H1 (cell line): Measurements from ENCODE around the gene C20orf96.

Experiments
- EZH2 ChIP-seq: fragments of 200-600 bp; sonication (generic); IDR thresholded peaks from 2 replicates; pipeline ENCODE4 v1.7.1; 2012; ENCODE audit warnings: low read depth, mild to moderate bottlenecking, moderate library complexity, low read length, inconsistent platforms; ENCODE audit not compliant: severe bottlenecking
- GABPA ChIP-seq: IDR thresholded peaks from 2 replicates; pipeline ENCODE4 v1.6.1; 2011; ENCODE audit warnings: mild to moderate bottlenecking, low read length, moderate library complexity, borderline replicate concordance; ENCODE audit not compliant: insufficient read depth
- SIN3A ChIP-seq, 2 experiments: IDR thresholded peaks in 1 of 2; conservative IDR thresholded peaks in 1 of 2; 2 replicates each; pipeline ENCODE4 v1.6.1; 2011 to 2012; ENCODE audit warnings: low read length in 2 of 2, improper control_type of control experiment in 1 of 2, low read depth in 1 of 2, mild to moderate bottlenecking in 1 of 2
- TF ChIP-seq, protein P1 (sequence below), 3 experiments: IDR thresholded peaks; 1 replicate in 2 of 3; 2 replicates in 1 of 3; pipeline versions ENCODE4 v1.5.1 to v1.6.1; 2011; ENCODE audit warnings: low read length in 3 of 3, mild to moderate bottlenecking in 3 of 3, inconsistent platforms in 2 of 3, low read depth in 1 of 3, moderate library complexity in 1 of 3; ENCODE audit not compliant: insufficient read depth in 1 of 3; ENCODE audit errors: control extremely low read depth in 1 of 3

DNA sequence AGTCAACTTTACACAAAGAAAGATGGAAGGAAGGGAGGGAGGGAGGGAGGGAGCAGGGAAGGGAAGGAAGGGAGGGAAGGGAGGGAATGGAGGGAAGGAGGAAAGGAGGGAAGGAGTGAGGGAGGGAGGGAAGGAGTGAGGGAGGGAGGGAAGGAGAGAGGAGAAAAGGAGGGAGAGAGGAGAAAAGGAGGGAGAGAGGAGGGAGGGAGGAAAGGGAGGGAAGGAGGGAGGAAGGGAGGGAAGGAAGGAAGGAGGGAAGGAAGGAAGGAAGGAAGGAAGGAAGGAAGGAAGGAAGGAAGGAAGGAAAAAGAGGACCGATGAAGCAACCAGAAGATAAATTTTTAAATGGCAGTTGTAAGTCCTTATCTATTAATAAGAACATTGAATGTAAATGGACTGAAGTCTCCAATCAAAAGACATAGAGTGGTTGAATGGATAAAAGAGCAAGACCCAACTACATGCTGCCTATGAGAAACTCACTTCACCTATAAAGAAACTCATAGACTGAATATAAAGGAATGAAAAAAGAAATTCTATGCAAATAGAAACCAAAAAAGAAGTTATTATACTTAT is 69.2 kb downstream of the C20orf96 start:
- TF ChIP-seq GABPA: no peak
- TF ChIP-seq, protein P1, sequence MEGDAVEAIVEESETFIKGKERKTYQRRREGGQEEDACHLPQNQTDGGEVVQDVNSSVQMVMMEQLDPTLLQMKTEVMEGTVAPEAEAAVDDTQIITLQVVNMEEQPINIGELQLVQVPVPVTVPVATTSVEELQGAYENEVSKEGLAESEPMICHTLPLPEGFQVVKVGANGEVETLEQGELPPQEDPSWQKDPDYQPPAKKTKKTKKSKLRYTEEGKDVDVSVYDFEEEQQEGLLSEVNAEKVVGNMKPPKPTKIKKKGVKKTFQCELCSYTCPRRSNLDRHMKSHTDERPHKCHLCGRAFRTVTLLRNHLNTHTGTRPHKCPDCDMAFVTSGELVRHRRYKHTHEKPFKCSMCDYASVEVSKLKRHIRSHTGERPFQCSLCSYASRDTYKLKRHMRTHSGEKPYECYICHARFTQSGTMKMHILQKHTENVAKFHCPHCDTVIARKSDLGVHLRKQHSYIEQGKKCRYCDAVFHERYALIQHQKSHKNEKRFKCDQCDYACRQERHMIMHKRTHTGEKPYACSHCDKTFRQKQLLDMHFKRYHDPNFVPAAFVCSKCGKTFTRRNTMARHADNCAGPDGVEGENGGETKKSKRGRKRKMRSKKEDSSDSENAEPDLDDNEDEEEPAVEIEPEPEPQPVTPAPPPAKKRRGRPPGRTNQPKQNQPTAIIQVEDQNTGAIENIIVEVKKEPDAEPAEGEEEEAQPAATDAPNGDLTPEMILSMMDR (IDR thresholded peaks at IDR 0.05; ENCODE audit: control extremely low read depth in 1 of 3, insufficient read depth in 1 of 3, low read depth in 1 of 3, low read length in 3 of 3): no peak
- TF ChIP-seq EZH2: no peak
- no peak for TF ChIP-seq SIN3A (conservative IDR thresholded peaks at IDR 0.05 in 1 of 2, IDR thresholded peaks at IDR 0.05 in 1 of 2; ENCODE audit: low read depth in 1 of 2, low read length in 2 of 2)
